ENCODE data around the gene GFOD2.

- no peak for TF ChIP-seq POLR2A (IDR thresholded peaks at IDR 0.05; ENCODE audit: insufficient read depth in 1 of 2, low read depth in 2 of 2, low read length in 2 of 2)
- TF ChIP-seq MLX (CRISPR knock-in tag; IDR thresholded peaks at IDR 0.05) = no peak
- TF ChIP-seq MXI1 (IDR thresholded peaks at IDR 0.05; ENCODE audit: borderline replicate concordance, low read depth, low read length) = no peak
These were observed 12.1 kb upstream of the GFOD2 start for GRCh38 chr16:67731071-67731752.
